22Rv1 (cell line): ENCODE results near the gene SH2B3.
"Not testable (repeated sequence)": the region's sequence is repeated elsewhere in the genome, so short reads cannot be mapped to it uniquely, and the experiment has no call there.

Experiments used
- CTCF ChIP-seq: fragments of 450-650 bp; IDR thresholded peaks from 2 replicates; pipeline ENCODE4 v1.5.1; 2017; ENCODE audit warnings: mild to moderate bottlenecking
- ZFX ChIP-seq: fragments of 450-650 bp; IDR thresholded peaks from 2 replicates; pipeline ENCODE4 v1.6.1; 2017; ENCODE audit warnings: antibody characterized with exemption, borderline replicate concordance

GRCh38 chr12:111373231-111373630 lies 32.5 kb upstream of the SH2B3 start:
- TF ChIP-seq ZFX, CTCF: not testable (repeated sequence)
